Liver (tissue), 9 donors: ENCODE data around the gene KRTAP4-12. TPM values are rescaled to one million over a fixed set of nuclear protein-coding genes. Genes with fewer than 3 reads are reported as not detected.
"Not testable (repeated sequence)": the region's sequence is repeated elsewhere in the genome, so short reads cannot be mapped to it uniquely, and the experiment has no call there.

ENCODE experiments used
- DNase-seq: peaks from one replicate; pipeline ENCODE4 v3.0.0-alpha.2; 2017; ENCODE audit warnings: low spot score
- H3K27ac ChIP-seq, 2 donors: one replicate each; pipeline ENCODE4 v1.7.0; 2013; ENCODE audit warnings: inconsistent platforms in 2 of 2, low read length in 2 of 2, control low read depth in 1 of 2, low read depth in 1 of 2, mild to moderate bottlenecking in 1 of 2
- H3K27me3 ChIP-seq, 4 donors: one replicate each; pipeline versions ENCODE4 v1.6.1 to v1.7.0; 2013; ENCODE audit warnings: low read length in 3 of 4, inconsistent platforms in 1 of 4, mild to moderate bottlenecking in 1 of 4, moderate library complexity in 1 of 4; ENCODE audit not compliant: control insufficient read depth in 4 of 4, insufficient read depth in 4 of 4
- H3K36me3 ChIP-seq, 4 donors: one replicate each; pipeline versions ENCODE4 v1.6.1 to v1.7.0; 2013; ENCODE audit warnings: low read length in 3 of 4, mild to moderate bottlenecking in 3 of 4, low read depth in 1 of 4, moderate library complexity in 1 of 4; ENCODE audit not compliant: control insufficient read depth in 4 of 4, insufficient read depth in 3 of 4
- H3K4me1 ChIP-seq, 4 donors: one replicate each; pipeline versions ENCODE4 v1.6.1 to v1.7.0; 2013; ENCODE audit warnings: low read length in 3 of 4, mild to moderate bottlenecking in 3 of 4, moderate library complexity in 1 of 4; ENCODE audit not compliant: control insufficient read depth in 4 of 4, insufficient read depth in 4 of 4
- H3K4me3 ChIP-seq, 3 donors: one replicate each; pipeline versions ENCODE4 v1.6.1 to v1.7.0; 2013; ENCODE audit warnings: low read length in 3 of 3, control low read depth in 1 of 3, low read depth in 1 of 3, mild to moderate bottlenecking in 1 of 3
- H3K9ac ChIP-seq, 2 donors: one replicate each; pipeline ENCODE4 v1.7.0; 2013; ENCODE audit warnings: low read length in 2 of 2, mild to moderate bottlenecking in 2 of 2, moderate library complexity in 2 of 2, control low read depth in 1 of 2, low read depth in 1 of 2
- H3K9me3 ChIP-seq, 4 donors: one replicate each; pipeline versions ENCODE4 v1.6.1 to v1.7.0; 2013; ENCODE audit warnings: low read length in 3 of 4; ENCODE audit not compliant: control insufficient read depth in 4 of 4
- CTCF ChIP-seq: fragments of 150-350 bp; IDR thresholded peaks from 2 replicates; pipeline ENCODE4 v1.5.1; 2017; ENCODE audit warnings: improper control_type of control experiment, low read depth, low read length; ENCODE audit not compliant: missing input control
- EGR1 ChIP-seq, 2 donors: IDR thresholded peaks; 2 replicates each; pipeline ENCODE4 v1.6.1; 2016 to 2018; ENCODE audit warnings: antibody characterized with exemption in 2 of 2, low read depth in 2 of 2
- FOXA1 ChIP-seq: IDR thresholded peaks from 2 replicates; pipeline ENCODE4 v1.6.1; 2016; ENCODE audit warnings: antibody characterized with exemption
- FOXA2 ChIP-seq: IDR thresholded peaks from 2 replicates; pipeline ENCODE4 v1.6.1; 2016; ENCODE audit warnings: antibody characterized with exemption
- GABPA ChIP-seq, 2 donors: IDR thresholded peaks in 1 of 2; conservative IDR thresholded peaks in 1 of 2; 2 replicates each; pipeline ENCODE4 v1.6.1; 2016; ENCODE audit warnings: antibody characterized with exemption in 2 of 2, mild to moderate bottlenecking in 1 of 2, moderate library complexity in 1 of 2
- HNF4A ChIP-seq, 2 donors: conservative IDR thresholded peaks; 2 replicates each; pipeline ENCODE4 v1.6.1; 2016; ENCODE audit warnings: antibody characterized with exemption in 2 of 2, mild to moderate bottlenecking in 2 of 2
- HNF4G ChIP-seq: IDR thresholded peaks from 2 replicates; pipeline ENCODE4 v1.6.1; 2016; ENCODE audit warnings: antibody characterized with exemption
- NR2F2 ChIP-seq: IDR thresholded peaks from 2 replicates; pipeline ENCODE4 v1.6.1; 2016; ENCODE audit warnings: antibody characterized with exemption
- RAD21 ChIP-seq, 2 donors: IDR thresholded peaks; 2 replicates each; pipeline ENCODE4 v1.6.1; 2016; ENCODE audit warnings: antibody characterized with exemption in 2 of 2, mild to moderate bottlenecking in 2 of 2
- RXRA ChIP-seq, 2 donors: IDR thresholded peaks; 2 replicates each; pipeline ENCODE4 v1.6.1; 2017 to 2018; ENCODE audit warnings: antibody characterized with exemption in 2 of 2, mild to moderate bottlenecking in 1 of 2
- SP1 ChIP-seq: IDR thresholded peaks from 2 replicates; pipeline ENCODE4 v1.6.1; 2018; ENCODE audit warnings: antibody characterized with exemption, mild to moderate bottlenecking
- TAF1 ChIP-seq: conservative IDR thresholded peaks from 2 replicates; pipeline ENCODE4 v1.6.1; 2016; ENCODE audit warnings: antibody characterized with exemption, mild to moderate bottlenecking
- YY1 ChIP-seq: IDR thresholded peaks from 2 replicates; pipeline ENCODE4 v1.6.1; 2016; ENCODE audit warnings: antibody characterized with exemption, mild to moderate bottlenecking
- ZBTB33 ChIP-seq: IDR thresholded peaks from 2 replicates; pipeline ENCODE4 v1.6.1; 2016; ENCODE audit warnings: antibody characterized with exemption
- WGBS: extraction: QIAGEN DNeasy Blood & Tissue Kit; methylation state at CpG from one replicate; pipeline ENCODE4 v1.1.7; 2013; 5-methylcytosine and 5-hydroxymethylcytosine counted together
- polyA plus RNA-seq, 2 donors: library from polyadenylated mRNA; stranded (reverse) in 1 of 2; unstranded in 1 of 2; fragments of 200-250 nt in 1 of 2; fragments of >200 nt in 1 of 2; fragmentation: Nextera tagmentation in 1 of 2; extraction: Ambion mirVana in 1 of 2; gene quantifications; one replicate each; pipeline versions ENCODE4 v1.2.1 to v1.2.3, GENCODE V29; 2013 to 2015
- total RNA-seq, 2 donors: library from RNA; depleted of rRNA; stranded (reverse); fragments of >200 nt; gene quantifications; one replicate each; pipeline ENCODE4 v1.2.3, GENCODE V29; 2014
- TF ChIP-seq, protein P1 (sequence below): IDR thresholded peaks from 2 replicates; pipeline ENCODE4 v1.6.1; 2016; ENCODE audit warnings: antibody characterized with exemption
- TF ChIP-seq, protein P2 (sequence below): IDR thresholded peaks from 2 replicates; pipeline ENCODE4 v1.6.1; 2016; ENCODE audit warnings: antibody characterized with exemption, mild to moderate bottlenecking
- TF ChIP-seq, protein P3 (sequence below): IDR thresholded peaks from 2 replicates; pipeline ENCODE4 v1.6.1; 2016; ENCODE audit warnings: antibody characterized with exemption
- donor health status: healthy.
- donor health status: healthy.
- donor health status: healthy.
- donor health status: healthy.
- donor health status: healthy.

The KRTAP4-12 gene
- total and polyA plus RNA-seq, 4 donors: not detected

GRCh38 chr17:41149652-41149985 lies 25.6 kb upstream of the KRTAP4-12 start, which contains the start of gene KRTAP4-5:
Gene KRTAP4-5, minus strand, starts transcription at chr17:41149825. Its CDS starts 58 bp downstream, at chr17:41149767.
- TF ChIP-seq EGR1 (IDR thresholded peaks at IDR 0.05; ENCODE audit: low read depth in 2 of 2) (no peak), HNF4A (conservative IDR thresholded peaks at IDR 0.05) (no peak), RAD21 (IDR thresholded peaks at IDR 0.05) (no peak), TAF1 (no peak), FOXA1 (no peak), YY1 (no peak), SP1 (no peak), ZBTB33 (no peak), NR2F2 (no peak), HNF4G (no peak), RXRA (IDR thresholded peaks at IDR 0.05) (no peak), FOXA2 (no peak), CTCF (no peak), GABPA (IDR thresholded peaks at IDR 0.05 in 1 of 2, conservative IDR thresholded peaks at IDR 0.05 in 1 of 2) (no peak)
- TF ChIP-seq, protein P1, sequence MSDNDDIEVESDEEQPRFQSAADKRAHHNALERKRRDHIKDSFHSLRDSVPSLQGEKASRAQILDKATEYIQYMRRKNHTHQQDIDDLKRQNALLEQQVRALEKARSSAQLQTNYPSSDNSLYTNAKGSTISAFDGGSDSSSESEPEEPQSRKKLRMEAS: no peak
- TF ChIP-seq, protein P2, sequence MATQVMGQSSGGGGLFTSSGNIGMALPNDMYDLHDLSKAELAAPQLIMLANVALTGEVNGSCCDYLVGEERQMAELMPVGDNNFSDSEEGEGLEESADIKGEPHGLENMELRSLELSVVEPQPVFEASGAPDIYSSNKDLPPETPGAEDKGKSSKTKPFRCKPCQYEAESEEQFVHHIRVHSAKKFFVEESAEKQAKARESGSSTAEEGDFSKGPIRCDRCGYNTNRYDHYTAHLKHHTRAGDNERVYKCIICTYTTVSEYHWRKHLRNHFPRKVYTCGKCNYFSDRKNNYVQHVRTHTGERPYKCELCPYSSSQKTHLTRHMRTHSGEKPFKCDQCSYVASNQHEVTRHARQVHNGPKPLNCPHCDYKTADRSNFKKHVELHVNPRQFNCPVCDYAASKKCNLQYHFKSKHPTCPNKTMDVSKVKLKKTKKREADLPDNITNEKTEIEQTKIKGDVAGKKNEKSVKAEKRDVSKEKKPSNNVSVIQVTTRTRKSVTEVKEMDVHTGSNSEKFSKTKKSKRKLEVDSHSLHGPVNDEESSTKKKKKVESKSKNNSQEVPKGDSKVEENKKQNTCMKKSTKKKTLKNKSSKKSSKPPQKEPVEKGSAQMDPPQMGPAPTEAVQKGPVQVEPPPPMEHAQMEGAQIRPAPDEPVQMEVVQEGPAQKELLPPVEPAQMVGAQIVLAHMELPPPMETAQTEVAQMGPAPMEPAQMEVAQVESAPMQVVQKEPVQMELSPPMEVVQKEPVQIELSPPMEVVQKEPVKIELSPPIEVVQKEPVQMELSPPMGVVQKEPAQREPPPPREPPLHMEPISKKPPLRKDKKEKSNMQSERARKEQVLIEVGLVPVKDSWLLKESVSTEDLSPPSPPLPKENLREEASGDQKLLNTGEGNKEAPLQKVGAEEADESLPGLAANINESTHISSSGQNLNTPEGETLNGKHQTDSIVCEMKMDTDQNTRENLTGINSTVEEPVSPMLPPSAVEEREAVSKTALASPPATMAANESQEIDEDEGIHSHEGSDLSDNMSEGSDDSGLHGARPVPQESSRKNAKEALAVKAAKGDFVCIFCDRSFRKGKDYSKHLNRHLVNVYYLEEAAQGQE: no peak
- TF ChIP-seq, protein P3, sequence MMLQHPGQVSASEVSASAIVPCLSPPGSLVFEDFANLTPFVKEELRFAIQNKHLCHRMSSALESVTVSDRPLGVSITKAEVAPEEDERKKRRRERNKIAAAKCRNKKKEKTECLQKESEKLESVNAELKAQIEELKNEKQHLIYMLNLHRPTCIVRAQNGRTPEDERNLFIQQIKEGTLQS: no peak
- Histone ChIP-seq H3K9ac (no peak within 1 kb of the TSS), H3K36me3 (no peaks in the 10 kb centered on the region), H3K27ac (no peak within 1 kb of the TSS), H3K27me3 (peaks cover 0 to 3% (median 0%) of the 10 kb centered on the region in 4 donors), H3K4me3 (no peak within 1 kb of the TSS), H3K4me1 (no peaks in the 10 kb centered on the region), H3K9me3 (no peaks in the 10 kb centered on the region)
- 42% methylated on average over 2 of the region's 2 CpGs for WGBS
- DNase-seq: no peak

DNA sequence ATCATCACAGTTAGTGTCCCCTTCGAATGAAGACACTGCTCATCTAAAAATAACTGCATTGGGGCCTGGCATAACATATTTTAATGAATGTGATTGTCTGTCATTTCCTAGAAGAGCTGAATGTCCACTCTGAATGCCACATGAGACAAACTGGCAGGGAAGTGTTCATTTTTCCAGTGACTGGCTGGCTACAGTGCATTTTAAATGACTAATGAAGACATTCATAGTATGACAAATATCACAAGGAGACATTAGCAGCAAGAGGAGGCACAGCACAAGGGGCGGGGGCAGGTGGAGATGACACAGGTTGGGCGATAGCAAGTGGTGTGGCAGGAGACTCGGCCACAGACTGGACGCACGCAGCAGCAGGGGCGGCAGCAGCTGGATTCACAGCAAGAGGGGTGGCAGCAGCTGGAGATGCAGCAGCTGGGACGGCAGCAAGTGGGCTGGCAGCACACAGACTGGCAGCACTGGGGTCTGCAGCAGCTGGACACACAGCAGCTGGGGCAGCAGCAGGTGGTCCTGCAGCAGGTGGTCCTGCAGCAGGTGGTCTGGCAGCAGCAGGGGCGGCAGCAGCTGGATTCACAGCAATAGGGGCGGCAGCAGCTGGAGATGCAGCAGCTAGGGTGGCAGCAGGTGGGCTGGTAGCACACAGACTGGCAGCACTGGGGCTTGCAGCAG lies 25.1 kb upstream of the KRTAP4-12 start:
- not testable (repeated sequence) for DNase-seq, H3K27ac ChIP-seq, H3K36me3 ChIP-seq, H3K4me3 ChIP-seq, H3K27me3 ChIP-seq, H3K4me1 ChIP-seq, H3K9ac ChIP-seq, H3K9me3 ChIP-seq
- WGBS: 71% methylated on average over 10 of the region's 10 CpGs
